Activated CD4-positive, alpha-beta memory T cell treated with anti-CD3 and anti-CD28 coated beads for 36 hours (primary cell): ENCODE measurements around the gene FBXW5. TPM values are rescaled to one million over a fixed set of nuclear protein-coding genes. Genes with fewer than 3 reads are reported as not detected.

ENCODE experiments used
- CTCF ChIA-PET: fragments of 350-600 bp; sonication (Branson Sonifier 250); formaldehyde crosslinking; loops from one replicate; lab custom pipeline; 2021; ENCODE audit warnings: antibody characterized with exemption, inconsistent platforms; lab: Charles Lee
- POLR2A ChIA-PET: fragments of 350-600 bp; sonication (Branson Sonifier 250); formaldehyde crosslinking; loops from one replicate; lab custom pipeline; 2021; ENCODE audit warnings: antibody characterized with exemption; lab: Charles Lee
- DNase-seq: peaks from one replicate; pipeline ENCODE4 v3.0.0-alpha.2; 2020
- H3K27ac Mint-ChIP-seq: one replicate; pipeline ENCODE4 v1.8.0; 2021; ENCODE audit warnings: mixed read lengths
- H3K27me3 Mint-ChIP-seq: one replicate; pipeline ENCODE4 v1.8.0; 2021; ENCODE audit warnings: mixed read lengths
- H3K36me3 Mint-ChIP-seq: one replicate; pipeline ENCODE4 v1.8.0; 2021; ENCODE audit warnings: mixed read lengths
- H3K4me1 Mint-ChIP-seq: one replicate; pipeline ENCODE4 v1.8.0; 2021; ENCODE audit warnings: low read depth, mixed read lengths
- H3K4me3 Mint-ChIP-seq: one replicate; pipeline ENCODE4 v1.8.0; 2021; ENCODE audit warnings: mild to moderate bottlenecking, mixed read lengths
- H3K9me3 Mint-ChIP-seq: one replicate; pipeline ENCODE4 v1.8.0; 2021; ENCODE audit warnings: mixed read lengths
- intact Hi-C: fragments of 100-400 bp; cut with micrococcal nuclease; formaldehyde crosslinking; loops from one replicate; pipeline ENCODE4 v1.15.1; 2023
- total RNA-seq, 2 experiments: library from RNA; stranded (reverse); gene quantifications; one replicate each; pipeline ENCODE4 v1.2.3, GENCODE V29; 2021

The FBXW5 gene
- total RNA-seq, 2 experiments from 2014 or later: 66.8 to 69.4 TPM

DNA sequence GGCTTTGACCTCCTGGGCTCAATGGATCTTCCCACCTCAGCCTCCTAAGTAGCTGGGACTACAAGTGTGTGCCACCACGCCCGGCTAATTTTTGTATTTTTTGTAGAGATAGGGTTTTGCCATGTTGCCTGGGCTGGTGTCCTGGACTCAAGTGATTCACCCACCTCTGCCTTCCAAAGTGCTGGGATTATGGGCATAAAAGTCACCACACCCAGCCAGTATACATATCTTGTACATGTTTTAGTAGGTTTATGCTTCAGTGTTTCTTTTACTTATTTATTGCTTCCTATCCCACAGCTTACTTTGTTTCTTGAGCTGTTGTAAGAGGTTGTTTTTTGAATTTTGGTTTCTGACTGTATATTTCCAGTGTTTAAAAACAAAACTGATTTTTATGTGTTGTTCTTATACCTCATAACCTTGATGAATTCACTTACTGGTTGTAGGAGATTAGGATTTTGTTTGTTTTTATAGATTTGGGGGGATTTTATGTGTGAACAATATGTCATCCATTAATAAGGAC lies 12.9 kb downstream of the FBXW5 start:
- peak overlapping the region; percentile 73 for H3K27ac Mint-ChIP-seq
- peaks cover 27% of the 10 kb centered on the region for H3K4me1 Mint-ChIP-seq
- no peaks in the 10 kb centered on the region for H3K9me3 Mint-ChIP-seq
- ChIA-PET CTCF (interaction anchor here (0.9 to 1.7 kb wide), 3 partner anchors 13 to 104 kb away, joined by 3 to 7 read pairs (median 5); partner anchors contain the start of genes C8G and FBXW5), POLR2A (interaction anchor here (0.9 kb wide), 1 partner anchor 29 kb away, joined by 3 read pairs; no protein-coding TSS in a partner anchor)
- intact Hi-C loops: loop anchor here (2.0 kb wide), 1 partner anchor 29 kb away; no protein-coding TSS in a partner anchor
- peaks cover 21% of the 10 kb centered on the region for H3K36me3 Mint-ChIP-seq
- no peaks in the 10 kb centered on the region for H3K27me3 Mint-ChIP-seq
- DNase-seq: no peak
- no peak overlapping the region for H3K4me3 Mint-ChIP-seq

DNA sequence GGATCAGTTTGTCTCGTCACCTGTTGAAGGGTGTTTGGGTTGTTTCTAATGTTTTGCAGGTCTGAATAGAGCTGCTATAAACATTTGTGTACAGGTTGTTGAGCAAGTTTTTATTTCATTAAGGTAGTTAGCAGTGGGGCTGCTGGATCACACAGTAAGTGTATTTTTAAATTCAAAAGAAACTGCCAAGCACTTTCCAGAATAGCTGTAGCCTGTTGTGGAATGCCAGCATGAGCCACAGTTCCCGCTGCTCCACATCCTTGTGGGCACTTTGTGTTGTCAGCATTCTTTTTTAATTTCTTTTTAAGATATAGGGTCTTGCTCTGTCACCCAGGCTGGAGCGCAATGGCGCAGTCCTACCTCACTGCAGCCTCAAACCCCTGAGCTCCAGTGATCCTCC lies 14.5 kb downstream of the FBXW5 start:
- no peak overlapping the region for H3K4me3 Mint-ChIP-seq
- ChIA-PET CTCF (interaction anchor here (0.6 to 0.7 kb wide), 3 partner anchors 82 to 902 kb away, joined by 3 to 4 read pairs (median 3); no protein-coding TSS in a partner anchor), POLR2A (interaction anchor here (0.8 kb wide), 1 partner anchor 14 kb away, joined by 3 read pairs; no protein-coding TSS in a partner anchor)
- H3K27ac Mint-ChIP-seq: peak overlapping the region; percentile 51
- no peak for DNase-seq
- peaks cover 27% of the 10 kb centered on the region for H3K4me1 Mint-ChIP-seq
- intact Hi-C loops: no loop called here
- H3K36me3 Mint-ChIP-seq: peaks cover 19% of the 10 kb centered on the region
- no peaks in the 10 kb centered on the region for H3K9me3 Mint-ChIP-seq
- H3K27me3 Mint-ChIP-seq: no peaks in the 10 kb centered on the region

DNA sequence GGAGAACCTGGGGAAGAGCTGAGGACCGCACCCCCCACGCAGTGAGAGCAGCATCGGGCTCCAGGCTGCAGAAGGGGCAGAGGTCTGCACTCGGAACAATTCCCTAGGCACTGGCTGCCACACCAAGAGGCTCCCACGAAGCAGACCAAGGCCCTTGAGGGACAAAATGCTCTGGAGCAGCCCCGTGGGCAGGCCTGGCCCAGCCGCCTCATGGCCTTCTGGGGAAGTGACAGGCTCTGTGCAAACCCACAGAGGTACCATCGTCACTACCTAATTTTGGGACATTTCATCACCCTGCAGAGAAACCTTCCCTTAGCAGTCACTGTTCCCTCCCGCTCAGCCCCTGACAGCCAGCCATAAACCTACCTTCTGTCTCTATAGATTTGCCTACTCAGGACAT lies 15.9 kb downstream of the FBXW5 start:
- intact Hi-C loops: no loop called here
- peaks cover 19% of the 10 kb centered on the region for H3K36me3 Mint-ChIP-seq
- H3K9me3 Mint-ChIP-seq: no peaks in the 10 kb centered on the region
- CTCF ChIA-PET: no interaction called here
- POLR2A ChIA-PET: no interaction called here
- no peak for DNase-seq
- no peak overlapping the region for H3K27ac Mint-ChIP-seq
- no peaks in the 10 kb centered on the region for H3K27me3 Mint-ChIP-seq
- no peak overlapping the region for H3K4me3 Mint-ChIP-seq
- H3K4me1 Mint-ChIP-seq: peaks cover 27% of the 10 kb centered on the region

DNA sequence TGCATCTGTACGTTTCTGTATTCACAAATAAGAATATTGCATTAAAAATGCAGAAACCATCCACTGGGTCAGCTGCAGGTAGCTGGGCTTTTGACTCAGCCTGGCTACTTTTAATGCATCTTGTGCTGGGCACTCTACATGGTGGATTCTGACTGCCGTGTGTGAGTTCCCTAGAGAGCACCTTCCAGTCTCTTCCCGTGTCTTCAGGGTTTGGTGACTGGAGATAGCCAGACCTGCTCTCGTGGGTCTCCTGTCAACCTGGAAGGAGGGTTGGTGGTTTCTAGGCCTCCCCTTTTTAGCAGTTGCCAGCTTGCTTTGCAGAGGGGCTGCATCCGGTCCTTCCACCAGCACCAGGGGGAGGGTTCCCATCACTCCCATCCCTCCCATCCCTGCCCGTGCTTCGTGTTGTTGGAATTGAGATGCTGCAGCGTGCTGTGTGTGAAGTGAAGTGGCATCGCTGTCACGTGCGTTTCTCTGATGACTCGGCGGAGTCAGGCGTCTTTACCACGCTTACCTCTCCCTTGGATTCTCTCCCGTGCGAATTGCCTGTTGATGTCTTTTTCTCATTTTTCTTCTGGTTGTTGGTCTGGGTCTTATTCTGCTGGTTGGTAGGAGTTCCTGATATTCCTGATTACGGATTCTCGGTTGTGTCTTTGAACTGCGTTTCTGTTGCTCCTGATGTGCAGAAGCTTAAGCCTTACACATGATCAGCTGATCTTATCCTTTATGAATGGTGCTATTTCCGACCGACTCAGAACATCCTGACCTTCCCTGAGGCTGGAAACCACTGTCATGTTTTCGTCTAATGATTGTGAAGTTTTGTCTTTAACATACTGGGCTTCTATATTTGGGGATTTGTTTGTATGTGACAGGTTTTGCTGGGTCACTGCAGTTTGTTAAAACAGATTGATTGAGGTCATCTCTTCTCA lies 16.9 kb downstream of the FBXW5 start:
- Mint-ChIP-seq H3K4me3 (no peak overlapping the region), H3K27ac (peak overlapping the region; percentile 55)

DNA sequence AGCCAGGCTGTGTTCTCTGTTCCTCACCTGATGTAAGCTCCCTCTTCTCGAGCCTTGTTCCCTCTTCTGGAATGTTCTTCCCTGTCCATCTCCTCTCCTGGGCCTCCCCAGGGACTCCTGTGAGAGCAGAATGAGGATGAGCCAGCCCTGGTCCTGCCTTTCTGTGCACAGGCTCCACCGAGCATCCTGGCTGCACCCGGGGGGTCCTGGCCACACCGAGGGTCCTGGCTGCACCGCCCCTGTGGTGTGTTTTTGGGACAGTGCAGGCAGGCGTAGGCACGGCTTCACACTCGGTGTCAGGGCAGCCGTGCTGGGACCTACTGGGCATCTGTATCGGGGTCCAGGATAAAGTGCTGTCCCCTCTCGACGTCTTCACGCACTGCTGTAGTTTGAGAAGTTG lies 17.8 kb downstream of the FBXW5 start:
- DNase-seq: no peak
- Mint-ChIP-seq H3K9me3 (no peaks in the 10 kb centered on the region), H3K27ac (no peak overlapping the region), H3K36me3 (peaks cover 23% of the 10 kb centered on the region), H3K27me3 (no peaks in the 10 kb centered on the region), H3K4me3 (no peak overlapping the region), H3K4me1 (peaks cover 12% of the 10 kb centered on the region)
- intact Hi-C loops: no loop called here
- ChIA-PET CTCF (interaction anchor here (1.0 to 1.3 kb wide), 2 partner anchors 84 to 102 kb away, joined by 3 to 4 read pairs; partner anchors contain the start of gene AJM1), POLR2A (interaction anchor here (0.6 kb wide), 1 partner anchor 465 kb away, joined by 3 read pairs; no protein-coding TSS in a partner anchor)

More for the DNA sequence above, 16.9 kb downstream of the FBXW5 start:
- ChIA-PET POLR2A (interaction anchor here (0.6 kb wide), 1 partner anchor 466 kb away, joined by 3 read pairs; no protein-coding TSS in a partner anchor), CTCF (no interaction called here)
- H3K9me3 Mint-ChIP-seq: no peaks in the 10 kb centered on the region
- H3K4me1 Mint-ChIP-seq: peaks cover 20% of the 10 kb centered on the region
- intact Hi-C loops: no loop called here
- peaks cover 18% of the 10 kb centered on the region for H3K36me3 Mint-ChIP-seq
- H3K27me3 Mint-ChIP-seq: no peaks in the 10 kb centered on the region
- no peak for DNase-seq

DNA sequence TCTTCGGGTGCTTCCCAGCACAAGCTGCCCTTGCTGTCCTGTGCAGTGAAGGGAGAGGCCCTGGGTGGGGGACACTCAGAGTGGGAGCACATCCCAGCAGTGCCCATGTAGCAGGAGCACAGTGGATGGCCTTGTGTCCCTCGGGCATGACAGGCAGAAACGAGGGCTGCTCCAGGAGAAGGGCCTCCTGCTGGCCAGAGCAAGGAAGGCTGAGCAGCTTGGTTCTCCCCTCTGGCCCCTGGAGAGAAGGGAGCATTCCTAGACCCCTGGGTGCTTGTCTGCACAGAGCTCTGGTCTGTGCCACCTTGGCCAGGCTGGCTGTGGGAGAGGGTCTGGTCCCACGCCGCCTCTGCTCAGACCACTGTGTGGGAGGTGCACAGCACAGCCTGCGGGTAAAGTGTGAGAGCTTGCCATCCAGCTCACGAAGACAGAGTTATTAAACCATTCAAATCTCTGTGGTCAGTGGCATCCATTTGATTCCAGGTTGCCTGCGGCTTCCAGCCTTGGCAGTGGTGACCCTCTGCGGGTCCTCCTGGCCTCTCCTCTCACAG lies 18.3 kb downstream of the FBXW5 start:
- ChIA-PET CTCF (interaction anchor here (1.0 to 1.3 kb wide), 2 partner anchors 84 to 103 kb away, joined by 3 to 4 read pairs; partner anchors contain the start of gene AJM1), POLR2A (no interaction called here)
- peaks cover 22% of the 10 kb centered on the region for H3K36me3 Mint-ChIP-seq
- intact Hi-C loops: no loop called here
- no peaks in the 10 kb centered on the region for H3K9me3 Mint-ChIP-seq
- H3K27me3 Mint-ChIP-seq: no peaks in the 10 kb centered on the region
- H3K4me1 Mint-ChIP-seq: peaks cover 8% of the 10 kb centered on the region
- H3K27ac Mint-ChIP-seq: no peak overlapping the region
- no peak overlapping the region for H3K4me3 Mint-ChIP-seq
- no peak for DNase-seq

DNA sequence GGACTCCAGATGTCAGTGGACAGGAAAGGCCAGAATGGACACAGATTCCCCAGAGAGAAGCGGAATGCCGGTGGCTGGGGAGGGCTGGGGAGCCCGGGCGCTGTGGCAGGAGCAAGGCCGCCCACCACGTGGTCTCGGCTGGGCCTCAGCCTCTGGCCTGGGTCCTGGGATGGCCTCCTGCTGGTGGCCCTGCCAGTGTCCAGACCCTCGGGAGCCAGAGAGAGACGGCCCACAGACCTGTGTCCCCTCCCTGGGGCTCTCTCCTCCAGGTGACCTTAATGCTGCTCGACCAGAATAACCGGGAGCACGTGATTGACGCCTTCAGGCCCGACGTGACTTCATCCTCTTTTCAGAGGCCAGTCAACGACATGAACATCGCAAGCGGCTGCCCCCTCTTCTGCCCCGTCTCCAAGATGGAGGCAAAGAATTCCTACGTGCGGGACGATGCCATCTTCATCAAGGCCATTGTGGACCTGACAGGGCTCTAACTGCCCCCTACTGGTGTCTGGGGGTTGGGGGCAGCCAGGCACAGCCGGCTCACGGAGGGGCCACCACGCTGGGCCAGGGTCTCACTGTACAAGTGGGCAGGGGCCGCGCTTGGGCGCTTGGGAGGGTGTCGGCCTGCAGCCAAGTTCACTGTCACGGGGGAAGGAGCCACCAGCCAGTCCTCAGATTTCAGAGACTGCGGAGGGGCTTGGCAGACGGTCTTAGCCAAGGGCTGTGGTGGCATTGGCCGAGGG lies 19.0 kb downstream of the FBXW5 start:
- no peaks in the 10 kb centered on the region for H3K27me3 Mint-ChIP-seq
- H3K4me3 Mint-ChIP-seq: no peak overlapping the region
- DNase-seq: no peak
- intact Hi-C loops: no loop called here
- H3K9me3 Mint-ChIP-seq: no peaks in the 10 kb centered on the region
- ChIA-PET CTCF (interaction anchor here (1.0 to 1.5 kb wide), 3 partner anchors 83 to 103 kb away, joined by 3 to 5 read pairs (median 4); partner anchors contain the start of gene AJM1), POLR2A (no interaction called here)
- H3K27ac Mint-ChIP-seq: no peak overlapping the region
- peaks cover 7% of the 10 kb centered on the region for H3K4me1 Mint-ChIP-seq
- peaks cover 24% of the 10 kb centered on the region for H3K36me3 Mint-ChIP-seq

DNA sequence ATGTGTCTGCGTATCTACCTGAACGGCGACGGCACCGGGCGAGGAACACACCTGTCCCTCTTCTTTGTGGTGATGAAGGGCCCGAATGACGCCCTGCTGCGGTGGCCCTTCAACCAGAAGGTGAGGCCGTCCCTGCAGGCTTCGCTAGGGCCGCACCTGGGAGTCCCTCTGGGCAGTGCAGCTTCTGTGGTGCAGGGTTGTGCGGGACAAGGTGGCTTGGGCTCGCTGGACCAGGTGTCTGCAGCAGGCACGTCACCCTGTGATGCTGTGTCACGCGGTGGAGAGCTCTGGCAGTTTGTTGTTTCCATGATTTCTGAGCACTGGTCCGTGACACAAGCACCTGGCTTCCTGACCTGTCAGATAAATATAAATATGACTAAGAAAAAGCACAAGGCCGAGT lies 20.7 kb downstream of the FBXW5 start:
- H3K9me3 Mint-ChIP-seq: no peaks in the 10 kb centered on the region
- intact Hi-C loops: no loop called here
- POLR2A ChIA-PET: no interaction called here
- peaks cover 29% of the 10 kb centered on the region for H3K36me3 Mint-ChIP-seq
- CTCF ChIA-PET: interaction anchor here (1.5 kb wide), 1 partner anchor 82 kb away, joined by 5 read pairs; the partner anchor contains the start of gene AJM1
- H3K4me3 Mint-ChIP-seq: no peak overlapping the region
- peaks cover 5% of the 10 kb centered on the region for H3K4me1 Mint-ChIP-seq
- DNase-seq: no peak
- H3K27me3 Mint-ChIP-seq: no peaks in the 10 kb centered on the region
- H3K27ac Mint-ChIP-seq: no peak overlapping the region

DNA sequence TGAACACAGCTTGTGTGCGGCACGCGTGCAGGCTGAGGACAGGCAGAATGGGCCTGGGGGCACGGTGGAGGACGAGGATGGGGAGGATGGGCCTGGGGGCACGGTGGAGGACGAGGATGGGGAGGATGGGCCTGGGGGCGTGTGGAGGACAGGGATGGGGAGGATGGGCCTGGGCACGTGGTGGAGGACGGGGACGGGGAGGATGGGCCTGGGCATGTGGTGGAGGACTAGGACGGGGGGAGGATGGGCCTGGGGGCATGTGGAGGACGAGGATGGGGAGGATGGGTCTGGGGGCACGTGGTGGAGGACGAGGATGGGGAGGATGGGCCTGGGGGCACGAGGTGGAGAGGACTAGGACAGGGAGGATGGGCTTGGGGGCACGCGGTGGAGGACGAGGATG lies 22.0 kb downstream of the FBXW5 start:
- peaks cover 30% of the 10 kb centered on the region for H3K36me3 Mint-ChIP-seq
- peak overlapping the region; percentile 23 for H3K27ac Mint-ChIP-seq
- intact Hi-C loops: no loop called here
- no peaks in the 10 kb centered on the region for H3K4me1 Mint-ChIP-seq
- H3K4me3 Mint-ChIP-seq: no peak overlapping the region
- H3K27me3 Mint-ChIP-seq: no peaks in the 10 kb centered on the region
- no peak for DNase-seq
- CTCF ChIA-PET: no interaction called here
- no peaks in the 10 kb centered on the region for H3K9me3 Mint-ChIP-seq
- POLR2A ChIA-PET: no interaction called here

DNA sequence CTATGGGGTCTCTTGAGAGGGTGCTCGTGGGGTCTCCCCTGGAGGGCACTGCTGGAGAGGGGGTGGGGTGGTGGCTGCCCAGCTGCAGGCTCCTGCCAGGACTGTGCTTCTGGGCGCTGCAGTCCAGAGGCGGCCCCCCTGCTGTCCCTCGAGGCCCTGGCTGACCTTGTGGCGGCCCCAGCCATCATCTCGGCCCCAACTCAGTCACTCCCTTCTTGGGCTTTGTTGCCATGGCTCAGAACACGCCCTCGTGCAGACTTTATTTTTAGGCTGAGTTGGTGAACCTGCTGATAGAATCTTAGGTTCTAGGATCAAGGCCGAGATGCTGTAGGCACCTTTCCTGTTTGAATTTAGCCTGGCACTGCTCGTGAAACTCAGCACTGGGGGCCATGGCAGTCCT lies 22.8 kb downstream of the FBXW5 start:
- ChIA-PET CTCF (no interaction called here), POLR2A (interaction anchor here (0.6 kb wide), 1 partner anchor 96 kb away, joined by 3 read pairs; no protein-coding TSS in a partner anchor)
- intact Hi-C loops: no loop called here
- Mint-ChIP-seq H3K9me3 (no peaks in the 10 kb centered on the region), H3K27me3 (no peaks in the 10 kb centered on the region), H3K4me3 (no peak overlapping the region), H3K27ac (no peak overlapping the region), H3K36me3 (peaks cover 35% of the 10 kb centered on the region), H3K4me1 (peaks cover 3% of the 10 kb centered on the region)
- no peak for DNase-seq

DNA sequence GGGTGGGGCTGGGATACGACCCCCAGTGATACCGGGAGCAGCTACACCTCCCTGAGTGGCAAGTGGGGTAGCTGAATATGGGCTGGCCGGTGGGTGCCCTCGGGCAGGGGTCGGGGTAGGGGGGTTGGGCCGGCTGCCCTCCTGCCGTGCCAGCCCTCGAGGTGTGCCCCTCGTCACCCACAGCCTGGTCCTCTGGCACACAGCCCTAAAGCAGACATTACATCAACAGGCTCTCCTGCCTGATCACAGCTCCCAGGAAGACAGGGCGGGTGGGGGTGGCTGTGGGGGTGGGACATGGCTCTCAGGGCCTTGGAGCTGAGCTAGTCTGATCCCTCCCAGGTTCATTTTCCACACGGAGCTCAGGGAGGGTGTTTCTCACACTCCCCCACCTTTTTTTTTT lies 23.2 kb downstream of the FBXW5 start:
- POLR2A ChIA-PET: interaction anchor here (0.6 kb wide), 1 partner anchor 96 kb away, joined by 3 read pairs; no protein-coding TSS in a partner anchor
- CTCF ChIA-PET: no interaction called here
- H3K4me1 Mint-ChIP-seq: peaks cover 3% of the 10 kb centered on the region
- no peak overlapping the region for H3K27ac Mint-ChIP-seq
- intact Hi-C loops: no loop called here
- no peak for DNase-seq
- H3K9me3 Mint-ChIP-seq: no peaks in the 10 kb centered on the region
- H3K36me3 Mint-ChIP-seq: peaks cover 37% of the 10 kb centered on the region
- H3K27me3 Mint-ChIP-seq: no peaks in the 10 kb centered on the region
- H3K4me3 Mint-ChIP-seq: no peak overlapping the region
